Measurements from ENCODE around the gene C5orf46.
A peak's percentile ranks its signal among the peaks of the same experiment; 100 is the strongest.

The C5orf46 gene

DNA sequence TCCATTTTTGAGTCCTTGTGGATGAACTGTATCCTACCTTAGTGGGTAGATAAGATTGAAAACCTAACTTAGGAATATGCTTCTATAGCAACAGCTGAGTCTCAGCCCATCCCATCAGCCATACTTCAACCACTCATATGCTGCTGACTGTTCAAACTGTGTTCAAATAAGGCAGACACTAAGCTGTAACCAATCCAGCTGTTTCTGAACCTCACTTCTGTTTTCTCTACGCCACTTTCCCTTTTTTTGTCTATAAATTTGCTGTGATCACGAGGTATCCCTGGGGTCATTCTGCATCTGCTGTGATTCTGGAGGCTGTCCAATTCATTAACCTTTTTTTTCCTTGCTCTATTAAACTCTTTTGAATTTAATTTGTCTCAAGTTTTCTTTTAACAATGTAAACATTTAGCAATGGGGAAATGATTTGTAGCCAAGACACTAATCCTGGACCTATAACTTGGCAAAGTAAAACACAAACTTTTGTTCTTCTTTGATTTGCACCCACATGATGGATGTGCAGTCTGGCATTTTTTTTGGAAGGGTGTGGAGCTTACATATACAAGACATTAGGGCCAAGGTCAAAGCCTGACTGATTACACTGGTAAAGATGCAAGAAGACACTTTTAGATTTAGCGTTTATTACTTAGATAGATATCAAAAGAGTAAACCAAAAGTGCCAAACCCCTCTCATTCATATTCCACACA lies 42.7 kb downstream of the C5orf46 start:
- no peak for FAIRE-seq
- TF ChIP-seq, protein P1, sequence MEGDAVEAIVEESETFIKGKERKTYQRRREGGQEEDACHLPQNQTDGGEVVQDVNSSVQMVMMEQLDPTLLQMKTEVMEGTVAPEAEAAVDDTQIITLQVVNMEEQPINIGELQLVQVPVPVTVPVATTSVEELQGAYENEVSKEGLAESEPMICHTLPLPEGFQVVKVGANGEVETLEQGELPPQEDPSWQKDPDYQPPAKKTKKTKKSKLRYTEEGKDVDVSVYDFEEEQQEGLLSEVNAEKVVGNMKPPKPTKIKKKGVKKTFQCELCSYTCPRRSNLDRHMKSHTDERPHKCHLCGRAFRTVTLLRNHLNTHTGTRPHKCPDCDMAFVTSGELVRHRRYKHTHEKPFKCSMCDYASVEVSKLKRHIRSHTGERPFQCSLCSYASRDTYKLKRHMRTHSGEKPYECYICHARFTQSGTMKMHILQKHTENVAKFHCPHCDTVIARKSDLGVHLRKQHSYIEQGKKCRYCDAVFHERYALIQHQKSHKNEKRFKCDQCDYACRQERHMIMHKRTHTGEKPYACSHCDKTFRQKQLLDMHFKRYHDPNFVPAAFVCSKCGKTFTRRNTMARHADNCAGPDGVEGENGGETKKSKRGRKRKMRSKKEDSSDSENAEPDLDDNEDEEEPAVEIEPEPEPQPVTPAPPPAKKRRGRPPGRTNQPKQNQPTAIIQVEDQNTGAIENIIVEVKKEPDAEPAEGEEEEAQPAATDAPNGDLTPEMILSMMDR (IDR thresholded peaks at IDR 0.05; ENCODE audit: insufficient read depth, missing control alignments): no peak
- no peak for DNase-seq (ENCODE audit: insufficient read length, low spot score)

DNA sequence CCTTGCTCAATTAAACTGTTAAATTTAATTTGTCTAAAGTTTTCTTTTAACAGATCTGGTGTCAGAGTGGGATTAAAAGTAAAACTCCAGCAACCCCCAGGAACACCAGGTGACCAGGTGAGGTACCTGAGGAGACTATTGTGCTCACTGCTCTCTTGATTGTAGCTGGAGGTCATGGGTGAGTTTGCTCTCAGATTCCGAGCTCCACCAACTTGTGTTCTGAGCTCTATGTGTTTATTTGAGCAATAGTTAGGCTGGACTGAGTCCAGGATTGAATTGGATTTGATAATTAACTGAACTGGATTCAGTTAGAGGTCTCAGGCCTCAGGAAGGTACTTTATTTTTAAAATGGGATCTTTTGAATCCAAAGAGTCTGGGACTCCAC lies 45.7 kb downstream of the C5orf46 start:
- no peak for DNase-seq (ENCODE audit: insufficient read length, low spot score)
- no peak for FAIRE-seq
- TF ChIP-seq, protein P1 (IDR thresholded peaks at IDR 0.05; ENCODE audit: insufficient read depth, missing control alignments): no peak

DNA sequence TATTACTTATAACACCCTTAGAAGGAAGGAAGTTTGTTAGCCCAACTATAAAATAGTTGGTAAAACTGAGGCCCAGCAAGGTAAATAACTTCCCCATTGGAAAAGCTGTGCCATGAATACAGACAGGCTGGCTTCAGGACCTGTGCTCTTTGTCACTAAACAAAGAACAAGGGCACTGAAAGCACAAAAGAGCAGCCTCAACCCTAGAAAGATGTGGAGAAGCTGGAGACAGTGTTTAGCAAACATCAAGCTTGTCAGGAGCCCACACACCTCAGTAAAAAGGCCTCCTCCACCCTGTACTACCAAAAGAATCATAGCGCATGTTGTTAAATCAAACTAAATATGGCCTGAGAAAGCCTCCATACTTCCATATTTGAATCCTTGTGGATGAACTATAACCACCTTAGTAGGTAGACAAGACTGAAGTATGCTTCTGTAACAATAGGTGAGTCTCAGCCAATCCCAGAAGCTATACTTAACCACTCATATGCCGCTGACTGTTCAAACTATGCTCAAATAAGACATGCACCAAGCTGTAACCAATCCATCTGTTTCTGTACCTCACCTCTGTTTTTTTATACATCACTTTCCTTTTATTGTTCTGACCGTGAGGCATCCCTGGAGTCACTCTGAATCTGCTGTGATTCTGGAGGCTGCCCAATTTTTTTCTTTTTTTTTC lies 46.2 kb downstream of the C5orf46 start:
- TF ChIP-seq, protein P1 (IDR thresholded peaks at IDR 0.05; ENCODE audit: insufficient read depth, missing control alignments): no peak

DNA sequence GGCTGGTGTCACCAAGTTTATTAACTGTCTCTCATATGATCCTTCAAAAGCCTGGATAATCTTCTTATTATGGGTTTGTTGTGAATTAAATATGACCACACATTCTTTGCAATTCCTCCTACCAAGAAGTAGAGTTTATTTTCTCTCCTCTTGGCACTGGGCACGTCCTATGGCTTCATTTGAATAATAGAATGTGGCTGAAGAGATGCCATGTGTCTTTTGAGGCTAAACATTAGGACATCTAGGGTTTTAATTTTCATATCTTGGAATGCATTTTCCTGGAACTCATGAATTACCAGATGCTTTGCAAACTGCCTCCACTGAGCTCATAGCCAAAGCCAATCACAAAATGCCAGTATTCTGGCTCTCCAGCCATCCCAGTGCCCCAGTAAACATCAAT lies 47.8 kb downstream of the C5orf46 start:
- no peak for DNase-seq (ENCODE audit: insufficient read length, low spot score)
- TF ChIP-seq, protein P1 (IDR thresholded peaks at IDR 0.05; ENCODE audit: insufficient read depth, missing control alignments): no peak
- FAIRE-seq: no peak

More for the DNA sequence above, 46.2 kb downstream of the C5orf46 start:
- no peak for DNase-seq (ENCODE audit: insufficient read length, low spot score)
- FAIRE-seq: no peak

DNA sequence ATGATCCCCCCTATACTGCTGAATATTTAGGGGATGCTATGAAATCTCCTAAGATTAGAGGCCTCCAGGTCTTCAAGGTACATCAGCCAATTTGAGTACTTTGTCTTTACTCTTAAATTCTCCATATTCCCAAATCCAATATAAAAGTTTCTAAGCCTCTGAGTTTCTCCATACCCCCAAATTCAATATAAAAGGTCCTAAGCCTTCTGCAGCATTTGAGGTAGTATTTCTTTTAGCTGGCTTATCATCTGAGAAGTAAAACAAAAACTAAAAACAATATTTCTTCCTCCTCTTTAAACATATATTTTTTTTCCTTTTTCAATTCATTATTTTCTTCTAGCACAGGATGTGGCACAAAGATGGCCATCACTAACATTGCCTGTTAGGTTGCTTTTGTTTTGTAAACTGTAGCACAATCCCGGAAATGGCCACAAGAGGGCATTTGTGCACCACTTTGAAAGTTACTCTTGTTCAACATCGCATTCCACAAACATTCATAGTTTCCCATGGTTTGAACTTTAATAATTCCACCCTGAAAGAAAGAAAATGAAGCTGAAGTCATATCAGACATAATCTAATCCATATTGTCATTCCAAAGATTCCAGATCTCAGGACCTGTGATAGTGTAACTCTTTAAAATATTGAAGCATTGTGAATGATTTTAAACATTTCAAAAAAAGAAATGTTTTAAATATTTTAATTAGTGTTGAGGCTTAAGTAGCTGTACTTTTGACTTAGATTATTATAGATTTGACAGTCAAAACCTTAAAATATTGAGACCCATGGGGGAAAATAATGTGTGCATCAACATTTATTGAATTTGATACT lies 48.8 kb downstream of the C5orf46 start:
- FAIRE-seq (peak; percentile 48), DNase-seq (ENCODE audit: insufficient read length, low spot score) (no peak)

DNA sequence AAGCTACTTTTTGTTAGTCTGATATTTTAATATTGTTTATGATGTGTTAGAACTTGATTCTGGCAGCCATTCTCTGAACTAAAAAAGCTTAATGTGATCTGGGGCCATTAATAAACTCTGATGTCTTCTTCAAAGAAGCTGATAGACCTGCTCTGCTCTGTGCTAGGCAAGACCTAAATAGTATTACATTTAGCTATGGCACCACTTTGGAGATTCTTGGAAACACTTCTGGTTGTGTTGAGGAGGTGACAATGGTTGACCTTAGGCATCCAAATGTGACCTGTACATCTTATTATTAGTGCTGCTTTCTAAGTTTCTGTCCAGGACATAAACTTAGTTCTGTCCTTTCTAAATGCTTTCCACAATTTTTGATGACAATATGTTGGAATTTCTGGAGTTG lies 49.5 kb downstream of the C5orf46 start:
- FAIRE-seq (no peak), DNase-seq (ENCODE audit: insufficient read length, low spot score) (no peak)
- TF ChIP-seq, protein P1 (IDR thresholded peaks at IDR 0.05; ENCODE audit: insufficient read depth, missing control alignments): no peak

More for the DNA sequence above, 48.8 kb downstream of the C5orf46 start:
- TF ChIP-seq, protein P1 (IDR thresholded peaks at IDR 0.05; ENCODE audit: insufficient read depth, missing control alignments): peak; percentile 87
